Measurements from ENCODE around the gene WWOX. TPM values are rescaled to one million over a fixed set of nuclear protein-coding genes. Genes with fewer than 3 reads are reported as not detected.

WWOX gene
- total and polyA plus RNA-seq, 2 experiments from 2014 or later: 17.0 to 39.8 TPM

DNA sequence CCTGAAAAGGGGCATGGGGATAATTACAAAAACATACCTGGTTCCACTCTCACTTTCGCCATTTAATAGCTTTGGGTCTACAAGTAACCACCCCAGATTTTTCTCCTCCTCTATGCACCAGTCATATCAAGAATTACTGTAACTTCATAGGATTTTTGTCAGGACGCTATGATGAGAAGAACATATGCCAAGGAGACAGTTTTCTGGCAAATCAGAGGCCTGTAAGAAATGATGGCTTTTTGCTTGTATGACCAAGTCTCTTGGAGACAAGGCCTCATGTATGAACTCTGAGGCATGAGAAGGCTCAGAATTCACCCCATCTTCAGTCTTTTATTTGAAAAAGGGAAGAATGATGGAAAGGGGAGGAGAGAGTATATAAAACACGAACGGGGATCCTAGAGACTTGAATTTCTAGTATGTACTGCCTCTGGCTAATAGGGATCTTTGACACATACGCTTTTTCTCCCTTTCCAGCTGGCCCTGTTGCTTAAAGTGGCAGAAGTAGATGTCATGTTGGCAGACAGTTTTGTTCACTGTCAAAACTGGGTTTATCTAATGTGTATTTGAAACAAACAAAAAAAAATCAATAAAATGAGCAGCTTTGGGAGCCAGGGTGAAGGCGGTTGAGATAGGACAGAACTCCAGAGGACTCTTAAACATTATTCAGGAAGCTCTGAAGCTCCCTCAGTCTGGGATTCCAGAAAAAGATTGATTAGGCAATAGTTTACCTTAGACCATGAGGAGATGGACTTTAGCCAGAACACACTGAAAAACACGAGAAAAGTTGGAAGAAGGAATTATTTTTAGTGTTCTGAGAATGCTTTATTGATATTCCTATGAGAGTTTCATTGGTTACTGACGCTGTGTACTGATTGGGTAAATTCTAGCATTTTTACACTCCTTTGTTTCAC lies 656.6 kb downstream of the WWOX start:
- 74% methylated on average over 8 of the region's 8 CpGs for WGBS (ENCODE audit: low lambda C conversion rate, missing lambda C conversion rate)
- Histone ChIP-seq H3K4me1 (ENCODE audit: insufficient read depth) (peaks cover 20% of the 10 kb centered on the region), H4K20me1 (ENCODE audit: insufficient read depth, poor library complexity, severe bottlenecking) (no peaks in the 10 kb centered on the region), H3K9me3 (ENCODE audit: low read depth) (no peaks in the 10 kb centered on the region), H3K27ac (peak overlapping the region; percentile 75), H3K9me2 (replicated peaks; ENCODE audit: insufficient read depth) (no peaks in the 10 kb centered on the region), H2AFZ (no peak overlapping the region), H3K4me2 (peak overlapping the region; percentile 40), H3K36me3 (replicated peaks; ENCODE audit: insufficient read depth, low read depth) (no peaks in the 10 kb centered on the region), H3K4me3 (no peak overlapping the region), H3K79me2 (no peaks in the 10 kb centered on the region), H3K27me3 (no peaks in the 10 kb centered on the region)
- TF ChIP-seq EZH2 (IDR thresholded peaks at IDR 0.05; ENCODE audit: borderline replicate concordance): no peak
- TF ChIP-seq, protein P1, sequence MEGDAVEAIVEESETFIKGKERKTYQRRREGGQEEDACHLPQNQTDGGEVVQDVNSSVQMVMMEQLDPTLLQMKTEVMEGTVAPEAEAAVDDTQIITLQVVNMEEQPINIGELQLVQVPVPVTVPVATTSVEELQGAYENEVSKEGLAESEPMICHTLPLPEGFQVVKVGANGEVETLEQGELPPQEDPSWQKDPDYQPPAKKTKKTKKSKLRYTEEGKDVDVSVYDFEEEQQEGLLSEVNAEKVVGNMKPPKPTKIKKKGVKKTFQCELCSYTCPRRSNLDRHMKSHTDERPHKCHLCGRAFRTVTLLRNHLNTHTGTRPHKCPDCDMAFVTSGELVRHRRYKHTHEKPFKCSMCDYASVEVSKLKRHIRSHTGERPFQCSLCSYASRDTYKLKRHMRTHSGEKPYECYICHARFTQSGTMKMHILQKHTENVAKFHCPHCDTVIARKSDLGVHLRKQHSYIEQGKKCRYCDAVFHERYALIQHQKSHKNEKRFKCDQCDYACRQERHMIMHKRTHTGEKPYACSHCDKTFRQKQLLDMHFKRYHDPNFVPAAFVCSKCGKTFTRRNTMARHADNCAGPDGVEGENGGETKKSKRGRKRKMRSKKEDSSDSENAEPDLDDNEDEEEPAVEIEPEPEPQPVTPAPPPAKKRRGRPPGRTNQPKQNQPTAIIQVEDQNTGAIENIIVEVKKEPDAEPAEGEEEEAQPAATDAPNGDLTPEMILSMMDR (IDR thresholded peaks at IDR 0.05; ENCODE audit: poor library complexity): no peak
- TF ChIP-seq EZH2phosphoT487 (IDR thresholded peaks at IDR 0.05; ENCODE audit: low read depth, severe bottlenecking, unreplicated experiment): no peak
- no peak for DNase-seq (ENCODE audit: low spot score)

DNA sequence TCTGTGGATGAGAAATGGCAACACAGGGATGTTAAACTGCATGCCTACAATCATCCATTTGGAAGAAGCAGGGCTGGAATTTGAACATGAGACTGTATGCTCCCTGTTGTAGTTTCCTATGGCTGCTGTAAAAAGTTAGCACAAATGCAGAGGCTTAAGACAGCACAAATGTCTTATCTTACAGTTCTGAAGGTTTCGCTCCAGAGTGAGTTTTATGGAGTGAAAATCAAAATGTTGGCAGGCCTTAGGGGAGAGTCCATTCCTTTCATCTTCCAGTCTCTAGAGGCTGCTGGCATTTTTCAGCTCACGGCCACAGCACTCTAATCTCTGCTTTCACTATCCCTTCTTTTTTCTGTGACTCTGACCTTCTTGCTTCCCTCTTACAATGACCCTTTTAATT lies 660.1 kb downstream of the WWOX start:
- Histone ChIP-seq H2AFZ (no peak overlapping the region), H3K4me3 (no peak overlapping the region), H4K20me1 (ENCODE audit: insufficient read depth, poor library complexity, severe bottlenecking) (no peaks in the 10 kb centered on the region), H3K36me3 (replicated peaks; ENCODE audit: insufficient read depth, low read depth) (no peaks in the 10 kb centered on the region), H3K9me2 (replicated peaks; ENCODE audit: insufficient read depth) (no peaks in the 10 kb centered on the region), H3K27ac (peak overlapping the region; percentile 6), H3K9me3 (ENCODE audit: low read depth) (no peaks in the 10 kb centered on the region), H3K4me1 (ENCODE audit: insufficient read depth) (peaks cover 20% of the 10 kb centered on the region), H3K79me2 (no peaks in the 10 kb centered on the region), H3K4me2 (peak overlapping the region; percentile 39), H3K27me3 (no peaks in the 10 kb centered on the region)
- TF ChIP-seq EZH2phosphoT487 (IDR thresholded peaks at IDR 0.05; ENCODE audit: low read depth, severe bottlenecking, unreplicated experiment) (no peak), EZH2 (IDR thresholded peaks at IDR 0.05; ENCODE audit: borderline replicate concordance) (no peak)
- TF ChIP-seq, protein P1 (IDR thresholded peaks at IDR 0.05; ENCODE audit: poor library complexity): no peak
- 54% methylated on average over 2 of the region's 2 CpGs for WGBS (ENCODE audit: low lambda C conversion rate, missing lambda C conversion rate)
- no peak for DNase-seq (ENCODE audit: low spot score)

DNA sequence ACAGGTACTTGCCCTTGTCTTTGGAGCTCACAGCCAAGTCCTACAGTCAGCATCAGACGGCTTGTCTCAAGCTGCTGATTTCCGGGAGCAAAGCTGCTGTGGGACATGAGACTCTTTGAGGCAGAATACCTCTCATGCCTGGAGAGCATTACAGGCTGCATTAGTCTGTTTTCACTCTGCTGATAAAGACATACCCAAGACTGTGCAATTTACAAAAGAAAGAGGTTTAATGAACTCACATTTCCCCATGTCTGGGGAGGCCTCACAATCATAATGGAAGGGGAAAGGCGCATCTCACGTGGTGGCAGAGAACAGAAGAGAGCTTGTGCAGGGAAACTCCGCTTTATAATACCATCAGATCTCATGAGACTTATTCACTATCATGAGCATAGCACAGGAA lies 661.2 kb downstream of the WWOX start:
- Histone ChIP-seq H3K27ac (no peak overlapping the region), H3K9me2 (replicated peaks; ENCODE audit: insufficient read depth) (no peaks in the 10 kb centered on the region), H2AFZ (no peak overlapping the region), H3K79me2 (no peaks in the 10 kb centered on the region), H3K27me3 (no peaks in the 10 kb centered on the region), H3K36me3 (replicated peaks; ENCODE audit: insufficient read depth, low read depth) (no peaks in the 10 kb centered on the region), H4K20me1 (ENCODE audit: insufficient read depth, poor library complexity, severe bottlenecking) (no peaks in the 10 kb centered on the region), H3K4me2 (no peak overlapping the region), H3K9me3 (ENCODE audit: low read depth) (no peaks in the 10 kb centered on the region), H3K4me3 (no peak overlapping the region), H3K4me1 (ENCODE audit: insufficient read depth) (peaks cover 20% of the 10 kb centered on the region)
- TF ChIP-seq, protein P1 (IDR thresholded peaks at IDR 0.05; ENCODE audit: poor library complexity): no peak
- no peak for TF ChIP-seq EZH2phosphoT487 (IDR thresholded peaks at IDR 0.05; ENCODE audit: low read depth, severe bottlenecking, unreplicated experiment)
- no peak for TF ChIP-seq EZH2 (IDR thresholded peaks at IDR 0.05; ENCODE audit: borderline replicate concordance)
- WGBS (ENCODE audit: low lambda C conversion rate, missing lambda C conversion rate): 78% methylated on average over 5 of the region's 5 CpGs
- no peak for DNase-seq (ENCODE audit: low spot score)

Measured in hepatocyte (in vitro differentiated cells).